ENCODE results near the gene CLASP1. TPM values are rescaled to one million over a fixed set of nuclear protein-coding genes. Genes with fewer than 3 reads are reported as not detected.

The CLASP1 gene
- total and polyA plus RNA-seq, 4 donors, result 11.8 to 81.8 (median 40.3) TPM

DNA sequence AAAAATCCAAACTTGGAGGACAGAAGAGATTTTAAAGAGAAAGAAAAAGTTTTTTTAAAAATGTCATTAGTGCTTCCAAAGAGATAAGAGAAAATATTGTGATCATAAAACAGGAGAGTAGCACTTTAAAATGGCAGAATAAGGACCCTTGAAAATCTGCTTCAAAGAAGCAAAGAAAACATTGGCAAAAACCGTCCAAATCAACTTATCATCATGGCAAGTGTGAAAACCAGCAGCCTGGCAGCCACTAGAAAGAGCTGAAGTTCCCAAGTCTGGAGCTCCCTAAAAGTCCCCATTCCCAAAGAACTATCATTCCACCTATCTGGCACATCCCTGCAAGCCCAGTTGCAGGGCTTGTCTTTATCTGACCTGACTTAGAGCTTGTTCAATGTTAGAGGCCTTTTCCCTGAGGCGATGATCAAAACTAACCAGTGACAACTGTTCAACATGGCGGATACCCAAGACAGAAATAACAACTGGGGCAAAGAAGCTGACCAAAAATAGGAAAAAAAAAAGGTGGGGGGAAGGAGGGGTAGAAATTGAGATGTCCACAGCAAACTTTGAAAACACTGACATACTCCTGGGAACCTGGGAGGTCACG, 143.2 kb downstream of the CLASP1 start:
- Histone ChIP-seq H3K27ac (ENCODE audit: low read depth in 1 of 2, low read length in 2 of 2) (no peak overlapping the region), H3K4me3 (ENCODE audit: low read length in 2 of 2) (no peak overlapping the region), H3K27me3 (ENCODE audit: control insufficient read depth in 1 of 2, insufficient read depth in 2 of 2, low read length in 1 of 2) (no peaks in the 10 kb centered on the region), H3K36me3 (ENCODE audit: control insufficient read depth in 1 of 2, insufficient read depth in 2 of 2, low read length in 1 of 2) (no peaks in the 10 kb centered on the region), H3K9me3 (ENCODE audit: control insufficient read depth, low read length) (no peaks in the 10 kb centered on the region), H3K4me1 (ENCODE audit: control insufficient read depth in 1 of 2, insufficient read depth in 2 of 2, low read length in 2 of 2) (peaks cover 2 to 7% of the 10 kb centered on the region in 2 donors)
- intact Hi-C loops (cut with DNase I), result no loop called here
- DNase-seq (no peak), ATAC-seq (ENCODE audit: low FRiP score) (no peak)
- 83 to 86% methylated on average over 4 of the region's 4 CpGs for WGBS, 2 donors

DNA sequence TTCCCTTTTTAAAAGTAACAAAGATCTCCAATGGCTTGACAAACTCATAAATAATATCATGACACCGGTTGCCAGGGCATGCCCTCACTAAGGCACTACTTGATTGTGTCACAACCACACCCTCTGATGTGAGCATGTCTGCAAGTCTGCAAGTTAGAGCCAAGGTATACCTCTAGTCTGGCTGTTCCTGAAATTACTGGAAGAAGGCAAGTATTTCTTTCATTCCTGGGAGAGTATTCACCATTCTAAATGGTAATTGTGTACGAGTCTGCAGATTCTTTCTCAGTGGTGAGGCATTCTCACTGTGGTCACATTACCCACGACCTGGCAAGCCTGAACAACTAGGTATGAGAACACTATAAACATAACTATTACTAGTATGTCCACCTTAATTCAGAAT, 144.3 kb downstream of the CLASP1 start:
- Histone ChIP-seq H3K9me3 (ENCODE audit: control insufficient read depth, low read length) (no peaks in the 10 kb centered on the region), H3K27ac (ENCODE audit: low read depth in 1 of 2, low read length in 2 of 2) (peak overlapping the region in 1 of 2 donors; percentile 3), H3K4me3 (ENCODE audit: low read length in 2 of 2) (no peak overlapping the region), H3K27me3 (ENCODE audit: control insufficient read depth in 1 of 2, insufficient read depth in 2 of 2, low read length in 1 of 2) (no peaks in the 10 kb centered on the region), H3K4me1 (ENCODE audit: control insufficient read depth in 1 of 2, insufficient read depth in 2 of 2, low read length in 2 of 2) (peaks cover 2 to 7% of the 10 kb centered on the region in 2 donors), H3K36me3 (ENCODE audit: control insufficient read depth in 1 of 2, insufficient read depth in 2 of 2, low read length in 1 of 2) (no peaks in the 10 kb centered on the region)
- WGBS, 2 donors, result 28 to 40% methylated on average over 3 of the region's 3 CpGs
- DNase-seq (no peak), ATAC-seq (ENCODE audit: low FRiP score) (no peak)
- intact Hi-C loops (cut with DNase I), result no loop called here

DNA sequence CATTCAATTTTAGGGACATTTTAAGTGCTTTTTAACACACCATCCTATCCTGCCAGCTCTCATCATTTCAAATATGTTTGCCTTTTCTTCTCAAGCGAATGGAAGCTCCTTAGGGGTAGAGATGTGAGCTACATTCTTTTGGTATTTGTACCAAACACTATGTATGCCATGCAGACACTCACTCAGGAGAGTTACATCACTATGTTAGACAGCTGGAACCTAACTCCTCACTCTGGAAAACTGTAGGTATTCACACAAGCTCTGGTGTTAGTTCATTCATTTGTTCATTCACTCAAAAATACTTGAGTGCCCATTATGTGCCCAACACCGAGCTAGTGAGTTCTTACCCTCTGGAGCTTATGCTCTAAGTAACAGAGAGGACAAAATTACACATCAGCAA, 144.9 kb downstream of the CLASP1 start:
- no peaks in the 10 kb centered on the region for H3K9me3 ChIP-seq (ENCODE audit: control insufficient read depth, low read length)
- intact Hi-C loops (cut with DNase I), result no loop called here
- H3K4me1 ChIP-seq (ENCODE audit: control insufficient read depth in 1 of 2, insufficient read depth in 2 of 2, low read length in 2 of 2), result peaks cover 2 to 7% of the 10 kb centered on the region in 2 donors
- no peaks in the 10 kb centered on the region for H3K36me3 ChIP-seq (ENCODE audit: control insufficient read depth in 1 of 2, insufficient read depth in 2 of 2, low read length in 1 of 2)
- DNase-seq, result no peak
- H3K27me3 ChIP-seq (ENCODE audit: control insufficient read depth in 1 of 2, insufficient read depth in 2 of 2, low read length in 1 of 2), result no peaks in the 10 kb centered on the region
- 98 to 100% methylated on average over 2 of the region's 2 CpGs for WGBS, 2 donors
- no peak for ATAC-seq (ENCODE audit: low FRiP score)
- no peak overlapping the region for H3K4me3 ChIP-seq (ENCODE audit: low read length in 2 of 2)
- H3K27ac ChIP-seq (ENCODE audit: low read depth in 1 of 2, low read length in 2 of 2), result no peak overlapping the region

DNA sequence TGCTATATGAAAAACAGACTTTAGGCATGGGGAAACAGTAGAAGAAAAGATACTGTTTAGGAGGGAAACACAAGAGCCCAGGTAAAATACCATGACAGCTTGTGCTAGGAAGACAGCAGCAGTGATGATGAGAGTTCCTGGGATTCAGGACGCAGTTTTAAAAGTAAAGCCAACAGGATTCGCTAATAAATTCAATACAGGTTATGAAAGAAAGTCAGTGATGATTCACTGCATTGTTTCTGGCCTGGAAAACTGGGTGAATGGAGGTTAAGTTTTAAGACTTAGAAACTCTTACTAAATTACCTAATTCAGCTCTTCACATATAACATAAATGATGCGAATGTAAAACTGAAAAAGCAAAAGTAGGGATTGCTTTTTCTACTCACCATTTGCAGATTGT, 146.5 kb downstream of the CLASP1 start:
- H3K27me3 ChIP-seq (ENCODE audit: control insufficient read depth in 1 of 2, insufficient read depth in 2 of 2, low read length in 1 of 2), result no peaks in the 10 kb centered on the region
- intact Hi-C loops (cut with DNase I), result no loop called here
- peaks cover 2 to 7% of the 10 kb centered on the region in 2 donors for H3K4me1 ChIP-seq (ENCODE audit: control insufficient read depth in 1 of 2, insufficient read depth in 2 of 2, low read length in 2 of 2)
- H3K36me3 ChIP-seq (ENCODE audit: control insufficient read depth in 1 of 2, insufficient read depth in 2 of 2, low read length in 1 of 2), result no peaks in the 10 kb centered on the region
- WGBS, 2 donors, result 97% methylated on average over 3 of the region's 3 CpGs
- DNase-seq (no peak), ATAC-seq (ENCODE audit: low FRiP score) (no peak)
- no peak overlapping the region for H3K4me3 ChIP-seq (ENCODE audit: low read length in 2 of 2)
- H3K27ac ChIP-seq (ENCODE audit: low read depth in 1 of 2, low read length in 2 of 2), result no peak overlapping the region
- no peaks in the 10 kb centered on the region for H3K9me3 ChIP-seq (ENCODE audit: control insufficient read depth, low read length)

DNA sequence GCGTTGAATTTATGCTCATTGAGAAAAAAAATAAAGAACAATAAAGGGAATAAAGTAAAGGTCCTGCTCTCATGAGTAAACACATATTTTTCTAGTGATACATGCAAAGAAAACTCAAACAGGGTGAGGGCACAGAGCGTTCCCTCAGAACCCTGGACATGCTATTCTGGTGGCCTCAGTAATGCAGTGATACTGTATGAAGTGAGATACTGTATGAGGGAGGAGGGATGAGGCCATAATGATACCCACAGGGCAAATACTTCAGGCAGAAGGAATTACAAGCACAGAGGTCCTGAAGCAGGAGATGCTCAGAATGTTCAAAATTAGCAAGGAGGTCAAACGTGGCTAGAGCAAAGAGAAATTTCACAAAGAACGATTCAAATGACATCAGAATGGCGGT, 147.0 kb downstream of the CLASP1 start:
- ATAC-seq (ENCODE audit: low FRiP score) (no peak), DNase-seq (no peak)
- H3K27ac ChIP-seq (ENCODE audit: low read depth in 1 of 2, low read length in 2 of 2), result no peak overlapping the region
- no peaks in the 10 kb centered on the region for H3K36me3 ChIP-seq (ENCODE audit: control insufficient read depth in 1 of 2, insufficient read depth in 2 of 2, low read length in 1 of 2)
- WGBS, 2 donors, result 63 to 66% methylated on average over 5 of the region's 5 CpGs
- intact Hi-C loops (cut with DNase I), result no loop called here
- peaks cover 2 to 7% of the 10 kb centered on the region in 2 donors for H3K4me1 ChIP-seq (ENCODE audit: control insufficient read depth in 1 of 2, insufficient read depth in 2 of 2, low read length in 2 of 2)
- no peaks in the 10 kb centered on the region for H3K9me3 ChIP-seq (ENCODE audit: control insufficient read depth, low read length)
- H3K4me3 ChIP-seq (ENCODE audit: low read length in 2 of 2), result no peak overlapping the region
- no peaks in the 10 kb centered on the region for H3K27me3 ChIP-seq (ENCODE audit: control insufficient read depth in 1 of 2, insufficient read depth in 2 of 2, low read length in 1 of 2)

DNA sequence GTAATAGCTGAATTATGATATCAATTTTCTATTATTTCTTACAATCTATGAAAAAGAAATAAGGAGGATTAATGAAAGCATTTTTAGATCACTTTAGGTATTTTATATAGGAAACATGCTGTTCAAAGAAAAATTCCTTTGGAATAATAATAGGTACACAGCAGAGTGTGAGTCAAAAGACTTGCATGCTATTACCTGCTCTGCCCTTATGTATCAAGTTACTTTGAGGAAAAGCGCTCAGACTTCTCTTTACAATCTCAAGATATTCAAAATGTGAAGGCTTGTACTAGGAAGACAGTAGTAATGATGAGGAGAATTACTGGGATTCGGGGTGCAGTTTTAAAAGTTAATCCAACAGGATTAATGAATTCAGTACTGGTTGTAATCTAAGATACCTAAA, 147.7 kb downstream of the CLASP1 start:
- Histone ChIP-seq H3K36me3 (ENCODE audit: control insufficient read depth in 1 of 2, insufficient read depth in 2 of 2, low read length in 1 of 2) (no peaks in the 10 kb centered on the region), H3K27me3 (ENCODE audit: control insufficient read depth in 1 of 2, insufficient read depth in 2 of 2, low read length in 1 of 2) (no peaks in the 10 kb centered on the region), H3K4me1 (ENCODE audit: control insufficient read depth in 1 of 2, insufficient read depth in 2 of 2, low read length in 2 of 2) (peaks cover 2 to 7% of the 10 kb centered on the region in 2 donors), H3K9me3 (ENCODE audit: control insufficient read depth, low read length) (no peaks in the 10 kb centered on the region), H3K4me3 (ENCODE audit: low read length in 2 of 2) (no peak overlapping the region), H3K27ac (ENCODE audit: low read depth in 1 of 2, low read length in 2 of 2) (no peak overlapping the region)
- intact Hi-C loops (cut with DNase I), result no loop called here
- ATAC-seq (ENCODE audit: low FRiP score) (no peak), DNase-seq (no peak)
- 93 to 94% methylated on average over 2 of the region's 2 CpGs for WGBS, 2 donors

DNA sequence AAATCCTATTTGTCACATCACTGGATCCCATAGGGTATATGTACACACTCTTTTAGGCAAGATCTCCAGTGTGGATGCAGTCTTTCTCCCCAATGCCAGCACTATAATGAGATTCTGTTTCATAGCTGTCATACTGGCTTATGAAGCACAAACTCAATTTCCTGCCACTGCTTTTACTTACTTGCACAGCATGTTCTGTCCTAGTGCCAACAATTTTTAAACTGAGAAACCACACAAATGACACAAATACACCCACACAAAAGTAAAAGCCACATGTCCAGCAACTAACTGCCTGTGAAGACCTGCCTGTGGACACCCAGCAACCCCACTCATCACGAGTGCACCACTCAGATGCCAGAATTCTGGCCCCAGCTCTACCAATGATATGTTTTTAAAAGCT, 148.2 kb downstream of the CLASP1 start:
- no peak overlapping the region for H3K4me3 ChIP-seq (ENCODE audit: low read length in 2 of 2)
- no peaks in the 10 kb centered on the region for H3K9me3 ChIP-seq (ENCODE audit: control insufficient read depth, low read length)
- peaks cover 2 to 7% of the 10 kb centered on the region in 2 donors for H3K4me1 ChIP-seq (ENCODE audit: control insufficient read depth in 1 of 2, insufficient read depth in 2 of 2, low read length in 2 of 2)
- no peak overlapping the region for H3K27ac ChIP-seq (ENCODE audit: low read depth in 1 of 2, low read length in 2 of 2)
- ATAC-seq (ENCODE audit: low FRiP score), result no peak
- no peaks in the 10 kb centered on the region for H3K27me3 ChIP-seq (ENCODE audit: control insufficient read depth in 1 of 2, insufficient read depth in 2 of 2, low read length in 1 of 2)
- H3K36me3 ChIP-seq (ENCODE audit: control insufficient read depth in 1 of 2, insufficient read depth in 2 of 2, low read length in 1 of 2), result no peaks in the 10 kb centered on the region
- no peak for DNase-seq
- WGBS, 2 donors, result 39 to 76% methylated on average over 1 of the region's 1 CpG
- intact Hi-C loops (cut with DNase I), result no loop called here

DNA sequence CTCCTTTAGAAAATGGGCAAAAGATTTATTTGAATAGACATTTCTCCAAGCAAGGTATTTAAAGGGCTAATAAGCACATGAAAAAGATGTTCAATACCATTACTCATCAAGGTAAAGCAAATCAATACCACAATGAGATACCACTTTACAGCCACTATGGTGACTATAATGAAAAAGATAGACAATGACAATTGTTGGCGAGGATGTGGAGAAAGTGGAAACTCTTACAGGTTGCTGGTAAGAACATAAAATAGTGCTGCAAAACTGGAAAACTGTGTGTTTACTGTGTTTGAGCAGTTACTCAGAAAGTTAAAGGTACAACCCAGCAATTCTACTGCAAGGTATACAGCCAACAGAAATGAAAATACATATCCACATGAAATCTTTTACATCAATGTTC, 150.5 kb downstream of the CLASP1 start:
- H3K27me3 ChIP-seq (ENCODE audit: control insufficient read depth in 1 of 2, insufficient read depth in 2 of 2, low read length in 1 of 2), result no peaks in the 10 kb centered on the region
- DNase-seq (no peak), ATAC-seq (ENCODE audit: low FRiP score) (no peak)
- H3K4me3 ChIP-seq (ENCODE audit: low read length in 2 of 2), result no peak overlapping the region
- WGBS, 2 donors, result 98 to 100% methylated on average over 1 of the region's 1 CpG
- H3K36me3 ChIP-seq (ENCODE audit: control insufficient read depth in 1 of 2, insufficient read depth in 2 of 2, low read length in 1 of 2), result no peaks in the 10 kb centered on the region
- intact Hi-C loops (cut with DNase I), result no loop called here
- no peaks in the 10 kb centered on the region for H3K9me3 ChIP-seq (ENCODE audit: control insufficient read depth, low read length)
- no peak overlapping the region for H3K27ac ChIP-seq (ENCODE audit: low read depth in 1 of 2, low read length in 2 of 2)
- H3K4me1 ChIP-seq (ENCODE audit: control insufficient read depth in 1 of 2, insufficient read depth in 2 of 2, low read length in 2 of 2), result no peaks in the 10 kb centered on the region

DNA sequence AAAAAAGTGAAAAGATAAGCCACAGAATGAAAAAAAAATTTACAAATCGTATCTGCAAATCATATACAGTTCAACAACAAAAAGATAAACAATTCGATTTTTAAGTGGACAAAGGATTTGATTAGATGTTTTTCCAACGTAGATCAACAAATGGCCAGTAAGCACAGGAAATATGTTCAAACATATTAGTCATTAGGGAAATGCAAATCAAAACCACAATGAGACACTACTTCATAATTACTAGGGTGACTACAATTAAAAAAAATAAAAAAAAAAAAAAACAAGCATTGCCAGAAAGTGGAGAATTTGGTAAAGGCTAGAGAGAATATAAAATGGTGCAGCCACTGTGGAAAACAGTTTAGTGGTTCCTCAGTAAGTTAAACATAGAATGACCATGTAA, 156.9 kb downstream of the CLASP1 start:
- intact Hi-C loops (cut with DNase I), result no loop called here
- ATAC-seq (ENCODE audit: low FRiP score), result no peak
- Histone ChIP-seq H3K36me3 (ENCODE audit: control insufficient read depth in 1 of 2, insufficient read depth in 2 of 2, low read length in 1 of 2) (no peaks in the 10 kb centered on the region), H3K4me3 (ENCODE audit: low read length in 2 of 2) (no peak overlapping the region), H3K27me3 (ENCODE audit: control insufficient read depth in 1 of 2, insufficient read depth in 2 of 2, low read length in 1 of 2) (no peaks in the 10 kb centered on the region), H3K4me1 (ENCODE audit: control insufficient read depth in 1 of 2, insufficient read depth in 2 of 2, low read length in 2 of 2) (no peaks in the 10 kb centered on the region), H3K9me3 (ENCODE audit: control insufficient read depth, low read length) (no peaks in the 10 kb centered on the region), H3K27ac (ENCODE audit: low read depth in 1 of 2, low read length in 2 of 2) (no peak overlapping the region)
- DNase-seq, result no peak
- WGBS, 2 donors, result 93 to 95% methylated on average over 3 of the region's 3 CpGs

Data from aorta (tissue), 5 donors.